Activated CD8-positive, alpha-beta T cell treated with anti-CD3 and anti-CD28 coated beads for 36 hours (primary cell): Measurements from ENCODE around the gene VIT. TPM values are rescaled to one million over a fixed set of nuclear protein-coding genes. Genes with fewer than 3 reads are reported as not detected.

ENCODE experiments used
- ATAC-seq: fragments of 200-7000 bp; cut with Tn5 transposase; one replicate; pipeline ENCODE4 v1.10.0; 2021; ENCODE audit warnings: mild to moderate bottlenecking, moderate library complexity
- CTCF ChIA-PET: fragments of 350-600 bp; sonication (Branson Sonifier 250); formaldehyde crosslinking; loops from one replicate; lab custom pipeline; 2021; ENCODE audit warnings: antibody characterized with exemption; lab: Charles Lee
- POLR2A ChIA-PET: fragments of 350-600 bp; sonication (Branson Sonifier 250); formaldehyde crosslinking; loops from one replicate; lab custom pipeline; 2021; ENCODE audit warnings: antibody characterized with exemption; lab: Charles Lee
- DNase-seq: peaks from one replicate; pipeline ENCODE4 v3.0.0-alpha.2; 2020
- H3K27ac Mint-ChIP-seq: one replicate; pipeline ENCODE4 v1.8.0; 2021; ENCODE audit warnings: mild to moderate bottlenecking, mixed read lengths
- H3K27me3 Mint-ChIP-seq: one replicate; pipeline ENCODE4 v1.8.0; 2021; ENCODE audit warnings: mixed read lengths
- H3K36me3 Mint-ChIP-seq: one replicate; pipeline ENCODE4 v1.8.0; 2021; ENCODE audit warnings: low read depth, mixed read lengths
- H3K4me1 Mint-ChIP-seq: one replicate; pipeline ENCODE4 v1.8.0; 2021; ENCODE audit warnings: low read depth, mixed read lengths
- H3K4me3 Mint-ChIP-seq: one replicate; pipeline ENCODE4 v1.8.0; 2021; ENCODE audit warnings: mild to moderate bottlenecking, moderate library complexity, mixed read lengths
- H3K9me3 Mint-ChIP-seq: one replicate; pipeline ENCODE4 v1.8.0; 2021; ENCODE audit warnings: mixed read lengths
- intact Hi-C: fragments of 100-400 bp; cut with micrococcal nuclease; formaldehyde crosslinking; loops from one replicate; pipeline ENCODE4 v1.10.0; 2022
- total RNA-seq, 2 experiments: library from RNA; stranded (reverse); gene quantifications; one replicate each; pipeline ENCODE4 v1.2.3, GENCODE V29; 2021
- TF ChIP-seq, protein P1 (sequence below): fragments of 200-600 bp; IDR thresholded peaks from one replicate; pipeline ENCODE4 v1.8.0; 2022; ENCODE audit warnings: antibody characterized with exemption, mild to moderate bottlenecking

VIT gene
- total RNA-seq, 2 experiments from 2014 or later, result not detected

DNA sequence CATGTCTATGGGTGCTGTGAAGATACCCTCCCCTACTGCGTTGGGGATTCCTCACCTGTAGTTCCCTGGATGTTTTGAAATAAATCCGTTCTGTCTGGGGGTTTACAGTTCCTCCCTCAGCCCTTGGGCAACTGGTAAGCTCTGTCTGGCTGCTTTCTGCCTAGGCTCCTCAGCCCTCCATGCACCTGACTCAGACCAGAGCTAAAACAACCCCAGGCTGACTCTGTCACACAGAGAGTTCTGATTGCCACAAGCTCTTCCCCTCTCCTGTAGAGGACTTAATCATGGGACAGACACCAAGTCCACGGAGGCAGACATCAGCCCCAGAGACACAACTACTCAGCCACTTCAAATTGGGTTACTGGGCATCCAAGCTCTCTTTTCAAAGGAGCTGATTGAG lies 6.3 kb downstream of the VIT start:
- ChIA-PET POLR2A (no interaction called here), CTCF (no interaction called here)
- intact Hi-C loops, result no loop called here
- ATAC-seq, result no peak
- Mint-ChIP-seq H3K9me3 (no peaks in the 10 kb centered on the region), H3K36me3 (no peaks in the 10 kb centered on the region), H3K4me1 (no peaks in the 10 kb centered on the region), H3K27me3 (peaks cover under 1% of the 10 kb centered on the region), H3K27ac (no peak overlapping the region), H3K4me3 (no peak overlapping the region)
- DNase-seq, result no peak
- TF ChIP-seq, protein P1, sequence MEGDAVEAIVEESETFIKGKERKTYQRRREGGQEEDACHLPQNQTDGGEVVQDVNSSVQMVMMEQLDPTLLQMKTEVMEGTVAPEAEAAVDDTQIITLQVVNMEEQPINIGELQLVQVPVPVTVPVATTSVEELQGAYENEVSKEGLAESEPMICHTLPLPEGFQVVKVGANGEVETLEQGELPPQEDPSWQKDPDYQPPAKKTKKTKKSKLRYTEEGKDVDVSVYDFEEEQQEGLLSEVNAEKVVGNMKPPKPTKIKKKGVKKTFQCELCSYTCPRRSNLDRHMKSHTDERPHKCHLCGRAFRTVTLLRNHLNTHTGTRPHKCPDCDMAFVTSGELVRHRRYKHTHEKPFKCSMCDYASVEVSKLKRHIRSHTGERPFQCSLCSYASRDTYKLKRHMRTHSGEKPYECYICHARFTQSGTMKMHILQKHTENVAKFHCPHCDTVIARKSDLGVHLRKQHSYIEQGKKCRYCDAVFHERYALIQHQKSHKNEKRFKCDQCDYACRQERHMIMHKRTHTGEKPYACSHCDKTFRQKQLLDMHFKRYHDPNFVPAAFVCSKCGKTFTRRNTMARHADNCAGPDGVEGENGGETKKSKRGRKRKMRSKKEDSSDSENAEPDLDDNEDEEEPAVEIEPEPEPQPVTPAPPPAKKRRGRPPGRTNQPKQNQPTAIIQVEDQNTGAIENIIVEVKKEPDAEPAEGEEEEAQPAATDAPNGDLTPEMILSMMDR, result no peak

DNA sequence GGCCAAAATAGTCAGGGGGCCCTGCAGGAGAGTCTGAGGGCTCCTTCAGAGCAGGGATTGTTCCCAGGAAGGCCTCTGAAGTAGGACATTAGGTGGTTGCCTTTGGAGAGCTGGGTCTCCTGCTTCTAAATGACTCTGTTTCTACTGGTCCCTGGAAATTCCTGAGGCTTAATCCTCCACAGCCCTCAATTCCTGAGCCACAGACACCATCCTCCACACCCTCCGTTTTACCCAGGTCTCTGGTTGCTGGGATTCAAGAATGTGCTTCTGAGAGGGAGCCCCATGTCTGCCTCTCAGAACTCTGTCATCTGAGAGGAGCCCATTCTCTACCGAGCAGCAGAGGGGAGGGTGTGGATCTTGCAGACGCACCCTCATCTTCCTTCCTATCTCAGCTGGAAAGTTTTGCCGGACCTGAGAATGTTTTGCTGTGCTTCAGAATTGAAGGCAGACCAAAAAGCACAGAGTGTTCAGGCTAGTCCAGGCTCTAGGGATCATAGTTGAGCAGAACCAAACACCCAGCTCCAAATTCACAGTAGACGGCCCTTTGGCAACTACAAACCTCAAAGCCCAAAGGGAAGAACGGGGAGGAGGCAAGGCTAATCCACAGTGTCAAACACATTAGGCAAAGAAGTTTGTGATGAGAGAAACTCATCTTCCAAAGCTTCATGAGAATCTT lies 8.1 kb downstream of the VIT start:
- Mint-ChIP-seq H3K9me3 (no peaks in the 10 kb centered on the region), H3K36me3 (no peaks in the 10 kb centered on the region), H3K4me1 (no peaks in the 10 kb centered on the region), H3K27ac (no peak overlapping the region), H3K27me3 (no peaks in the 10 kb centered on the region), H3K4me3 (no peak overlapping the region)
- no peak for ATAC-seq
- intact Hi-C loops, result no loop called here
- no peak for DNase-seq
- ChIA-PET CTCF (no interaction called here), POLR2A (no interaction called here)
- TF ChIP-seq, protein P1, result no peak

DNA sequence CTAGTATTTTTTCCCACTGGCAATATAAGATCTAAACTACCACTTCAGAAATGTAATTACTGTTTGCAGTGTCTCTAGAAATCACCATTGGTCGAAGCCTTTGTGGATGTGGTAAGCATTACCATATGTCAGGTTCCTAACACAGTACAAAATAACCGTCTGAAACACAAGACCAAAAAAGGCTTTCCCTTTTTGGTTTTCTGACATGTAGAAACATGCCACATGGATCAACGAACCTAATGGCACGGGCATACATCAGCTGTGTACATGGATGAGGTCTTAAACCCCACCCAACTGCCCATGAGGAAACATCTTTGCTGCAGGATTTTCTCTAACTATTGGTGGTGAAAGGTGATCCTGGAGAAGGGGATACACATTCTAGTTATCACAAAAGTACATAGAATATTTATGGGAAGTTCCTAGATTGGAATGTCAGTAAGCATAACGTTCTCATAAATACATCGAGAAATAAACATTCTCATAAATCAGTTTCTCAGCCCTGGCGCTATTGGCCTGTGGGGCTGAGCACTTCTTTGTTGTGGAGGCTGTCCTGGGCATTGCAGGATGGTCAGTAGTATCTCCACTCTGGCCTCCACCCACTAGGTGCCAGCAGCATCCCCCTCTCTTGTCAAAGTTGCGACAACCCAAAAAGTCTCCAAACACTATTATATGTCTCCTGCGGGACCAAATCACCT lies 9.0 kb downstream of the VIT start:
- no peaks in the 10 kb centered on the region for H3K9me3 Mint-ChIP-seq
- DNase-seq, result no peak
- intact Hi-C loops, result no loop called here
- TF ChIP-seq, protein P1, result no peak
- POLR2A ChIA-PET, result no interaction called here
- no peak overlapping the region for H3K27ac Mint-ChIP-seq
- no peak for ATAC-seq
- CTCF ChIA-PET, result no interaction called here
- no peaks in the 10 kb centered on the region for H3K36me3 Mint-ChIP-seq
- no peaks in the 10 kb centered on the region for H3K4me1 Mint-ChIP-seq
- no peaks in the 10 kb centered on the region for H3K27me3 Mint-ChIP-seq
- H3K4me3 Mint-ChIP-seq, result no peak overlapping the region

DNA sequence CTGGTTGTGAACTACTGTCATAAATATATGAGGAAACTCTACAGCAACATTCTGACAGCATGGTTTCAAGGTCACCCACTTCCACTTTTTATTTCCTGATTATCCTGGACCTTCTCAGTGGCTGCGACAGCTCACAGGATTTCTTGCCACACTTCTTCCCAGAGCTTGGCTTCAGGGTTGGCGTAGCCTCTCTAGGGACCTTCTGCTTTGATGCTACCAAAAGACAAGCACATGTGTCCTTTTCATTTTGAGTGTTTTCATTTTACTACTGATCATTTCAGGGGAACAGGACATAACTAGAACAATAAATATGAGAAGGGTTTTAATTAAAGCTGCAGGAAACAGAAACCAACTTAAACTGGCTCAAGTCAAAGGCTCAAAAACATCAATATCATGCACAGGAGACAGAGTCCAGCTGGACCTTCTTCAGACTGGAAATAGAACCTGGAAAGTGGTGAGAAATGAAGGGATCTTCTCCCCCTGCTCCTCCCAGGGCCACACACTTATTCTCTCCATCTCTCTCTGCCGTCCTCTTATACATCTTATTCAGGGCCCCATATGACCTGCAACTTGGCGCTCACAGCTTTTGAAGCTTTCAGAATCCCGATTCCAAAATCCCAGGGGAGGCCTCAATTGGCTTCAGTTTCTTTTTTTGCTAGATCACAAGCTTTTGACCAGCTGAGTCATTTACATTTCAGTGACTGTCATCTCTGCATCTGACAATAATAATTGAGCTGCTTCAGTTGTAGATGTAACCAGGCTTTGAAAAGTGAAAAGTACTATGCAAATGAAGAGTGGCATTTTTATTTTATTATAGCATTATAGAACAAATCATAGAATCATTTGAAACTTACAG lies 9.7 kb downstream of the VIT start:
- Mint-ChIP-seq H3K36me3 (no peaks in the 10 kb centered on the region), H3K4me1 (no peaks in the 10 kb centered on the region), H3K27me3 (no peaks in the 10 kb centered on the region), H3K27ac (no peak overlapping the region), H3K9me3 (peaks cover 4% of the 10 kb centered on the region), H3K4me3 (no peak overlapping the region)
- DNase-seq (no peak), ATAC-seq (no peak)
- intact Hi-C loops, result no loop called here
- POLR2A ChIA-PET, result no interaction called here
- CTCF ChIA-PET, result no interaction called here
- TF ChIP-seq, protein P1, result no peak
